ENCODE data around the gene IGFBP2.

DNA sequence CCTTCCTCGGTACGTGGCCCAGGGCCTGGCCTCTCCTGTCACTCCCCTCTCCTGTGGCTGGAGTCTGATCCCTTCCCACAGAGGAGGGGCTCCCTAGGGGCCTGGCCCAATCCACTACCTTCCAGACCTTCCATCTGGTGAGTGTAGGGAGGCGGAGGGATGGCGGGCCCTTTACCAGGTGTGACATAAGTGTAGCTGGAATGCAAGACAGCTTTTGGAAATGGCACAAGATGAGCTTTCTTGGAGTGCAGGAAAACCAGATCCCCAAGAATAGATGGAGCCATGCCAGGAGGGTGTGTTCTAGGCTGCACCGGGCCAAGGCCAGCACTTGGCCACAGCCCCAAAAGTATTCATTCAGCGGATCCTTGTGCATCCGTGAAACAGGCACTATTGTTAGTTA, 32.0 kb downstream of the IGFBP2 start:
- TF ChIP-seq, protein P1, sequence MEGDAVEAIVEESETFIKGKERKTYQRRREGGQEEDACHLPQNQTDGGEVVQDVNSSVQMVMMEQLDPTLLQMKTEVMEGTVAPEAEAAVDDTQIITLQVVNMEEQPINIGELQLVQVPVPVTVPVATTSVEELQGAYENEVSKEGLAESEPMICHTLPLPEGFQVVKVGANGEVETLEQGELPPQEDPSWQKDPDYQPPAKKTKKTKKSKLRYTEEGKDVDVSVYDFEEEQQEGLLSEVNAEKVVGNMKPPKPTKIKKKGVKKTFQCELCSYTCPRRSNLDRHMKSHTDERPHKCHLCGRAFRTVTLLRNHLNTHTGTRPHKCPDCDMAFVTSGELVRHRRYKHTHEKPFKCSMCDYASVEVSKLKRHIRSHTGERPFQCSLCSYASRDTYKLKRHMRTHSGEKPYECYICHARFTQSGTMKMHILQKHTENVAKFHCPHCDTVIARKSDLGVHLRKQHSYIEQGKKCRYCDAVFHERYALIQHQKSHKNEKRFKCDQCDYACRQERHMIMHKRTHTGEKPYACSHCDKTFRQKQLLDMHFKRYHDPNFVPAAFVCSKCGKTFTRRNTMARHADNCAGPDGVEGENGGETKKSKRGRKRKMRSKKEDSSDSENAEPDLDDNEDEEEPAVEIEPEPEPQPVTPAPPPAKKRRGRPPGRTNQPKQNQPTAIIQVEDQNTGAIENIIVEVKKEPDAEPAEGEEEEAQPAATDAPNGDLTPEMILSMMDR (IDR thresholded peaks at IDR 0.05; ENCODE audit: low read depth, low read length): no peak
- no peak for TF ChIP-seq EZH2phosphoT487 (IDR thresholded peaks at IDR 0.05; ENCODE audit: low read depth)
